PC-9 (cell line): Measurements from ENCODE around the gene NEDD4. TPM values are rescaled to one million over a fixed set of nuclear protein-coding genes. Genes with fewer than 3 reads are reported as not detected.

Source experiments
- BruUV-seq: library from RNA; stranded (reverse); fragments of 400-500 nt; replicated peaks from 2 replicates; lab custom pipeline; 2021; lab: Mats Ljungman, UMichigan
- CTCF ChIA-PET: fragments of 300-600 bp; sonication (Branson Sonifier 250); formaldehyde crosslinking; loops from one replicate; lab custom pipeline; 2022; ENCODE audit warnings: antibody characterized with exemption; lab: Charles Lee
- POLR2A ChIA-PET: fragments of 300-600 bp; sonication (Branson Sonifier 250); formaldehyde crosslinking; loops from one replicate; lab custom pipeline; 2022; ENCODE audit warnings: antibody characterized with exemption; ENCODE audit not compliant: unreplicated experiment; lab: Charles Lee
- DNase-seq, 2 experiments: peaks; one replicate each; pipeline versions ENCODE4 v3.0.0 to v3.0.0-alpha.2; 2015 to 2022; ENCODE audit warnings: mixed read lengths in 1 of 2
- H2AFZ ChIP-seq: fragments of 200-600 bp; sonication (generic); 2 replicates; pipeline ENCODE4 v1.8.1; 2017; ENCODE audit warnings: antibody characterized with exemption
- H3F3A ChIP-seq: fragments of 200-600 bp; sonication (generic); 2 replicates; pipeline ENCODE4 v1.8.1; 2017; ENCODE audit warnings: antibody characterized with exemption, mild to moderate bottlenecking, low read depth; ENCODE audit not compliant: insufficient read depth
- H3K27ac ChIP-seq: fragments of 200-600 bp; sonication (generic); 2 replicates; pipeline ENCODE4 v1.6.1; 2016; ENCODE audit warnings: mixed run types
- H3K27me3 ChIP-seq: fragments of 200-600 bp; sonication (generic); 2 replicates; pipeline ENCODE4 v1.6.1; 2016; ENCODE audit warnings: low read depth, mixed run types; ENCODE audit not compliant: insufficient read depth
- H3K36me3 ChIP-seq: fragments of 200-600 bp; sonication (generic); 2 replicates; pipeline ENCODE4 v1.6.1; 2016; ENCODE audit warnings: low read depth, mixed run types
- H3K4me1 ChIP-seq: fragments of 200-600 bp; sonication (generic); replicated peaks from 2 replicates; pipeline ENCODE4 v1.6.1; 2016; ENCODE audit warnings: mixed run types; ENCODE audit not compliant: insufficient read depth
- H3K4me2 ChIP-seq: fragments of 200-600 bp; sonication (generic); 2 replicates; pipeline ENCODE4 v1.6.1; 2017; ENCODE audit warnings: mixed run types
- H3K4me3 ChIP-seq: fragments of 200-600 bp; sonication (generic); 2 replicates; pipeline ENCODE4 v1.6.1; 2016; ENCODE audit warnings: mixed run types
- H3K79me2 ChIP-seq: fragments of 200-600 bp; sonication (generic); 2 replicates; pipeline ENCODE4 v1.6.1; 2017; ENCODE audit warnings: low read depth, mixed run types
- H3K9me2 ChIP-seq: fragments of 200-600 bp; sonication (generic); 2 replicates; pipeline ENCODE4 v1.8.1; 2017; ENCODE audit warnings: mild to moderate bottlenecking; ENCODE audit not compliant: insufficient read depth
- H3K9me3 ChIP-seq: fragments of 200-600 bp; sonication (generic); 2 replicates; pipeline ENCODE4 v1.8.1; 2016; ENCODE audit warnings: low read depth; ENCODE audit not compliant: insufficient read depth
- H4K20me1 ChIP-seq: fragments of 200-600 bp; sonication (generic); 2 replicates; pipeline ENCODE4 v1.8.1; 2017; ENCODE audit not compliant: insufficient read depth
- CTCF ChIP-seq: fragments of 200-600 bp; sonication (generic); conservative IDR thresholded peaks from 2 replicates; pipeline ENCODE4 v1.6.1; 2017; ENCODE audit warnings: mixed run types, antibody characterized with exemption, mild to moderate bottlenecking, moderate library complexity
- EZH2 ChIP-seq: fragments of 200-600 bp; sonication (generic); IDR thresholded peaks from 2 replicates; pipeline ENCODE4 v1.8.0; 2017; ENCODE audit warnings: antibody characterized with exemption, low read depth
- intact Hi-C: fragments of 100-400 bp; cut with micrococcal nuclease; formaldehyde crosslinking; loops from one replicate; pipeline ENCODE4 v1.10.0; 2022; ENCODE audit not compliant: unreplicated experiment
- total RNA-seq: library from RNA; stranded (reverse); gene quantifications from 2 replicates; pipeline ENCODE4 v1.2.3, GENCODE V29; 2021

Gene NEDD4
- total RNA-seq, 1 experiment from 2014 or later = 24.5 TPM

- H3K4me3 ChIP-seq = no peak overlapping the region
- peak; percentile 70 to 86 for DNase-seq
- intact Hi-C loops = loop anchor here (2.0 to 10.0 kb wide), 3 partner anchors 42 to 204 kb away; partner anchors contain the start of gene RFX7
- TSS peak; percentile 29 for BruUV-seq
- H3K4me1 ChIP-seq = peaks cover 57% of the 10 kb centered on the region
- H3F3A ChIP-seq = peaks cover 22% of the 10 kb centered on the region
- no peaks in the 10 kb centered on the region for H3K27me3 ChIP-seq
- H2AFZ ChIP-seq = peak overlapping the region; percentile 30; the same call in 1 of the 2 replicates
- no peaks in the 10 kb centered on the region; the same call in 1 of the 2 replicates for H3K36me3 ChIP-seq
- H3K79me2 ChIP-seq = no peaks in the 10 kb centered on the region
- H3K27ac ChIP-seq = peak overlapping the region; percentile 96
- POLR2A ChIA-PET = interaction anchor here (0.7 kb wide), 1 partner anchor 42 kb away, joined by 6 read pairs; no protein-coding TSS in a partner anchor
- CTCF ChIA-PET = no interaction called here
- peak overlapping the region; percentile 61 for H3K4me2 ChIP-seq
- TF ChIP-seq CTCF (no peak), EZH2 (no peak)
- H3K9me2 ChIP-seq = no peaks in the 10 kb centered on the region
- H3K9me3 ChIP-seq = no peaks in the 10 kb centered on the region
- H4K20me1 ChIP-seq = no peaks in the 10 kb centered on the region
These were observed 46.9 kb upstream of the NEDD4 start for GRCh38 chr15:56040081-56041035.

GRCh38 chr15:56038707-56039106, 45.3 kb upstream of the NEDD4 start:
- intact Hi-C loops = no loop called here

More at GRCh38 chr15:56038707-56039106, 45.3 kb upstream of the NEDD4 start:
- POLR2A ChIA-PET = no interaction called here
- Histone ChIP-seq H3K4me2 (peak overlapping the region; percentile 18; the same call in 1 of the 2 replicates), H3K4me1 (peaks cover 48% of the 10 kb centered on the region), H3F3A (peaks cover 22% of the 10 kb centered on the region), H2AFZ (no peak overlapping the region), H3K36me3 (no peaks in the 10 kb centered on the region; the same call in 1 of the 2 replicates), H3K9me3 (no peaks in the 10 kb centered on the region), H3K27me3 (no peaks in the 10 kb centered on the region), H4K20me1 (no peaks in the 10 kb centered on the region), H3K79me2 (no peaks in the 10 kb centered on the region), H3K9me2 (no peaks in the 10 kb centered on the region), H3K4me3 (no peak overlapping the region), H3K27ac (peak overlapping the region; percentile 96)
- no TSS peak for BruUV-seq
- CTCF ChIA-PET = no interaction called here
- no peak for TF ChIP-seq CTCF
- no peak for TF ChIP-seq EZH2
- no peak for DNase-seq
